GM23338 (cell line): ENCODE data around the gene TSKS. TPM values are rescaled to one million over a fixed set of nuclear protein-coding genes. Genes with fewer than 3 reads are reported as not detected.
A peak's percentile ranks its signal among the peaks of the same experiment; 100 is the strongest.

ENCODE experiments used
- ATAC-seq: fragments of 200-7000 bp; cut with Tn5 transposase; 3 replicates; pipeline ENCODE4 v1.9.1; 2020
- DNase-seq: peaks from one replicate; pipeline ENCODE4 v3.0.0-alpha.2; 2015; ENCODE audit warnings: low spot score
- H2AFZ ChIP-seq: fragments of 200-600 bp; sonication (generic); 2 replicates; pipeline ENCODE4 v1.8.0; 2016; ENCODE audit warnings: antibody characterized with exemption, mild to moderate bottlenecking, moderate library complexity
- H3F3A ChIP-seq: fragments of 200-600 bp; sonication (generic); replicated peaks from 2 replicates; pipeline ENCODE4 v1.8.0; 2017; ENCODE audit warnings: antibody characterized with exemption, mixed run types, low read depth
- H3K27ac ChIP-seq: fragments of 200-600 bp; sonication (generic); 2 replicates; pipeline ENCODE4 v1.6.1; 2016; ENCODE audit warnings: low read depth
- H3K27me3 ChIP-seq: fragments of 200-600 bp; sonication (generic); 2 replicates; pipeline ENCODE4 v1.8.0; 2016; ENCODE audit warnings: mild to moderate bottlenecking, mixed run types, moderate library complexity; ENCODE audit not compliant: insufficient read depth
- H3K36me3 ChIP-seq: fragments of 200-600 bp; sonication (generic); 2 replicates; pipeline ENCODE4 v1.8.0; 2016; ENCODE audit warnings: mild to moderate bottlenecking; ENCODE audit not compliant: insufficient read depth
- H3K4me1 ChIP-seq: fragments of 200-600 bp; sonication (generic); 2 replicates; pipeline ENCODE4 v1.8.0; 2016; ENCODE audit warnings: mild to moderate bottlenecking, moderate library complexity; ENCODE audit not compliant: insufficient read depth
- H3K4me2 ChIP-seq: fragments of 200-600 bp; sonication (generic); 2 replicates; pipeline ENCODE4 v1.7.1; 2017; ENCODE audit warnings: mixed run types
- H3K4me3 ChIP-seq: fragments of 200-600 bp; sonication (generic); 2 replicates; pipeline ENCODE4 v1.6.1; 2016; ENCODE audit warnings: mixed run types
- H3K79me2 ChIP-seq: fragments of 200-600 bp; sonication (generic); replicated peaks from 2 replicates; pipeline ENCODE4 v1.8.0; 2017; ENCODE audit warnings: mild to moderate bottlenecking; ENCODE audit not compliant: insufficient read depth
- H3K9me2 ChIP-seq: fragments of 200-600 bp; sonication (generic); 2 replicates; pipeline ENCODE4 v1.8.0; 2017; ENCODE audit not compliant: insufficient read depth
- H4K20me1 ChIP-seq: fragments of 200-600 bp; sonication (generic); replicated peaks from 2 replicates; pipeline ENCODE4 v1.8.0; 2017; ENCODE audit warnings: mild to moderate bottlenecking; ENCODE audit not compliant: insufficient read depth
- H3K27ac Mint-ChIP-seq: 2 replicates; pipeline ENCODE4 v1.8.0; 2020; ENCODE audit warnings: inconsistent platforms, mild to moderate bottlenecking, moderate library complexity, mixed read lengths
- H3K27me3 Mint-ChIP-seq: 3 replicates; pipeline ENCODE4 v1.8.0; 2022; ENCODE audit warnings: low read depth, mild to moderate bottlenecking, moderate library complexity, mixed read lengths, inconsistent platforms; ENCODE audit not compliant: insufficient read depth, poor library complexity
- H3K36me3 Mint-ChIP-seq: 3 replicates; pipeline ENCODE4 v1.8.0; 2021; ENCODE audit warnings: low read depth, mild to moderate bottlenecking, inconsistent platforms, moderate library complexity, mixed read lengths
- H3K4me1 Mint-ChIP-seq: 3 replicates; pipeline ENCODE4 v1.8.0; 2020; ENCODE audit warnings: mild to moderate bottlenecking, inconsistent platforms, mixed read lengths
- H3K4me3 Mint-ChIP-seq: 3 replicates; pipeline ENCODE4 v1.8.0; 2021; ENCODE audit warnings: moderate library complexity, mild to moderate bottlenecking, inconsistent platforms, mixed read lengths
- H3K9me3 Mint-ChIP-seq: 3 replicates; pipeline ENCODE4 v1.8.0; 2020; ENCODE audit warnings: moderate library complexity, mild to moderate bottlenecking, inconsistent platforms, mixed read lengths
- CREB1 ChIP-seq: fragments of 250-450 bp; sonication (Bioruptor Pico); IDR thresholded peaks from 2 replicates; pipeline ENCODE4 v1.5.0; 2020; ENCODE audit warnings: low read depth, mild to moderate bottlenecking, moderate library complexity
- EZH2 ChIP-seq: fragments of 200-600 bp; sonication (generic); IDR thresholded peaks from one replicate; pipeline ENCODE4 v1.8.0; 2017; ENCODE audit warnings: antibody characterized with exemption, mild to moderate bottlenecking, low read depth; ENCODE audit not compliant: unreplicated experiment
- JUNB ChIP-seq: IDR thresholded peaks from one replicate; pipeline ENCODE4 v1.6.1; 2016; ENCODE audit warnings: antibody characterized with exemption; ENCODE audit not compliant: unreplicated experiment
- NANOG ChIP-seq: IDR thresholded peaks from 2 replicates; pipeline ENCODE4 v1.6.1; 2016; ENCODE audit warnings: antibody characterized with exemption, borderline replicate concordance
- POLR2AphosphoS5 ChIP-seq: IDR thresholded peaks from 2 replicates; pipeline ENCODE4 v1.6.1; 2016; ENCODE audit warnings: antibody characterized with exemption, low read depth
- STAT1 ChIP-seq: IDR thresholded peaks from one replicate; pipeline ENCODE4 v1.6.1; 2016; ENCODE audit warnings: antibody characterized with exemption; ENCODE audit not compliant: unreplicated experiment
- ZNF114 ChIP-seq: fragments of 250-450 bp; sonication (Bioruptor Pico); IDR thresholded peaks from 2 replicates; pipeline ENCODE4 v1.5.0; 2020; ENCODE audit warnings: mild to moderate bottlenecking, moderate library complexity
- ZNF331 ChIP-seq: fragments of 250-450 bp; sonication (Bioruptor Pico); IDR thresholded peaks from 2 replicates; pipeline ENCODE4 v1.5.0; 2020; ENCODE audit warnings: low read depth, mild to moderate bottlenecking, moderate library complexity
- polyA plus RNA-seq: library from polyadenylated mRNA; unstranded; fragments of >200 nt; fragmentation: Nextera tagmentation; extraction: Ambion mirVana; gene quantifications from 2 replicates; pipeline ENCODE4 v1.2.1, GENCODE V29; 2016
- total RNA-seq: library from RNA; depleted of rRNA; stranded (reverse); fragments of >200 nt; shearing (Covaris generic); gene quantifications from 2 replicates; pipeline ENCODE4 v1.2.3, GENCODE V29; 2014
- TF ChIP-seq, protein P1 (sequence below): IDR thresholded peaks from 2 replicates; pipeline ENCODE4 v1.6.1; 2016; ENCODE audit warnings: antibody characterized with exemption
- TF ChIP-seq, protein P2 (sequence below), 2 experiments: fragments of 200-600 bp in 1 of 2; sonication (generic) in 1 of 2; conservative IDR thresholded peaks; 2 replicates each; pipeline versions ENCODE4 v1.5.1 to v1.6.1; 2016 to 2017; ENCODE audit warnings: antibody characterized with exemption in 2 of 2, low read depth in 2 of 2, mild to moderate bottlenecking in 2 of 2, moderate library complexity in 1 of 2
- TF ChIP-seq, protein P3 (sequence below): IDR thresholded peaks from one replicate; pipeline ENCODE4 v1.6.1; 2018; ENCODE audit warnings: antibody characterized with exemption; ENCODE audit not compliant: unreplicated experiment

Gene TSKS
- total and polyA plus RNA-seq, 2 experiments from 2014 or later, result 0.99 TPM; not detected in 1

DNA sequence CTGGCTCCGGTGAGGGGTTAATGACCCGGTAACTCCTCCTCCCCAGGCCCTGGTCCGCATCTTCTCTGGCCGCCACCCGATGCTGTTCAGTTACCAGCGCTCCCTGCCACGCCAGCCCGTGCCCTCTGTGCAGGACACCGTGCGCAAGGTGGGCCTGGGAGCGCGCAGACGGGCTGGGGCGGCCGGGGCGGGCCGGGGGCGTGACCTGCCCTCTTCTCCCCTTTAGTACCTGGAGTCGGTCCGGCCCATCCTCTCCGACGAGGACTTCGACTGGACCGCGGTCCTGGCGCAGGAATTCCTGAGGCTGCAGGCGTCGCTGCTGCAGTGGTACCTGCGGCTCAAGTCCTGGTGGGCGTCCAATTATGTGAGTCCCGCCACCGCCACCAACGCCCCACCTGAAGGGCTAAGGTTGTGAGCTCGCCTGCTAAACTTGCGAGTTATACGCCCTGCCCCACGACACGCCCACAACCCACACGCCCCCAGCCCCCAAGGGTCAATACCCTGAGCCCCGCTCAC, 61.8 kb downstream of the TSKS start (continued):
- TF ChIP-seq, protein P1, sequence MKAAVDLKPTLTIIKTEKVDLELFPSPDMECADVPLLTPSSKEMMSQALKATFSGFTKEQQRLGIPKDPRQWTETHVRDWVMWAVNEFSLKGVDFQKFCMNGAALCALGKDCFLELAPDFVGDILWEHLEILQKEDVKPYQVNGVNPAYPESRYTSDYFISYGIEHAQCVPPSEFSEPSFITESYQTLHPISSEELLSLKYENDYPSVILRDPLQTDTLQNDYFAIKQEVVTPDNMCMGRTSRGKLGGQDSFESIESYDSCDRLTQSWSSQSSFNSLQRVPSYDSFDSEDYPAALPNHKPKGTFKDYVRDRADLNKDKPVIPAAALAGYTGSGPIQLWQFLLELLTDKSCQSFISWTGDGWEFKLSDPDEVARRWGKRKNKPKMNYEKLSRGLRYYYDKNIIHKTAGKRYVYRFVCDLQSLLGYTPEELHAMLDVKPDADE, result no peak
- TF ChIP-seq JUNB, result no peak
- TF ChIP-seq, protein P2, sequence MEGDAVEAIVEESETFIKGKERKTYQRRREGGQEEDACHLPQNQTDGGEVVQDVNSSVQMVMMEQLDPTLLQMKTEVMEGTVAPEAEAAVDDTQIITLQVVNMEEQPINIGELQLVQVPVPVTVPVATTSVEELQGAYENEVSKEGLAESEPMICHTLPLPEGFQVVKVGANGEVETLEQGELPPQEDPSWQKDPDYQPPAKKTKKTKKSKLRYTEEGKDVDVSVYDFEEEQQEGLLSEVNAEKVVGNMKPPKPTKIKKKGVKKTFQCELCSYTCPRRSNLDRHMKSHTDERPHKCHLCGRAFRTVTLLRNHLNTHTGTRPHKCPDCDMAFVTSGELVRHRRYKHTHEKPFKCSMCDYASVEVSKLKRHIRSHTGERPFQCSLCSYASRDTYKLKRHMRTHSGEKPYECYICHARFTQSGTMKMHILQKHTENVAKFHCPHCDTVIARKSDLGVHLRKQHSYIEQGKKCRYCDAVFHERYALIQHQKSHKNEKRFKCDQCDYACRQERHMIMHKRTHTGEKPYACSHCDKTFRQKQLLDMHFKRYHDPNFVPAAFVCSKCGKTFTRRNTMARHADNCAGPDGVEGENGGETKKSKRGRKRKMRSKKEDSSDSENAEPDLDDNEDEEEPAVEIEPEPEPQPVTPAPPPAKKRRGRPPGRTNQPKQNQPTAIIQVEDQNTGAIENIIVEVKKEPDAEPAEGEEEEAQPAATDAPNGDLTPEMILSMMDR (conservative IDR thresholded peaks at IDR 0.05; ENCODE audit: low read depth in 2 of 2), result no peak
- TF ChIP-seq CREB1 (CRISPR knock-in tag), result no peak
- TF ChIP-seq, protein P3, sequence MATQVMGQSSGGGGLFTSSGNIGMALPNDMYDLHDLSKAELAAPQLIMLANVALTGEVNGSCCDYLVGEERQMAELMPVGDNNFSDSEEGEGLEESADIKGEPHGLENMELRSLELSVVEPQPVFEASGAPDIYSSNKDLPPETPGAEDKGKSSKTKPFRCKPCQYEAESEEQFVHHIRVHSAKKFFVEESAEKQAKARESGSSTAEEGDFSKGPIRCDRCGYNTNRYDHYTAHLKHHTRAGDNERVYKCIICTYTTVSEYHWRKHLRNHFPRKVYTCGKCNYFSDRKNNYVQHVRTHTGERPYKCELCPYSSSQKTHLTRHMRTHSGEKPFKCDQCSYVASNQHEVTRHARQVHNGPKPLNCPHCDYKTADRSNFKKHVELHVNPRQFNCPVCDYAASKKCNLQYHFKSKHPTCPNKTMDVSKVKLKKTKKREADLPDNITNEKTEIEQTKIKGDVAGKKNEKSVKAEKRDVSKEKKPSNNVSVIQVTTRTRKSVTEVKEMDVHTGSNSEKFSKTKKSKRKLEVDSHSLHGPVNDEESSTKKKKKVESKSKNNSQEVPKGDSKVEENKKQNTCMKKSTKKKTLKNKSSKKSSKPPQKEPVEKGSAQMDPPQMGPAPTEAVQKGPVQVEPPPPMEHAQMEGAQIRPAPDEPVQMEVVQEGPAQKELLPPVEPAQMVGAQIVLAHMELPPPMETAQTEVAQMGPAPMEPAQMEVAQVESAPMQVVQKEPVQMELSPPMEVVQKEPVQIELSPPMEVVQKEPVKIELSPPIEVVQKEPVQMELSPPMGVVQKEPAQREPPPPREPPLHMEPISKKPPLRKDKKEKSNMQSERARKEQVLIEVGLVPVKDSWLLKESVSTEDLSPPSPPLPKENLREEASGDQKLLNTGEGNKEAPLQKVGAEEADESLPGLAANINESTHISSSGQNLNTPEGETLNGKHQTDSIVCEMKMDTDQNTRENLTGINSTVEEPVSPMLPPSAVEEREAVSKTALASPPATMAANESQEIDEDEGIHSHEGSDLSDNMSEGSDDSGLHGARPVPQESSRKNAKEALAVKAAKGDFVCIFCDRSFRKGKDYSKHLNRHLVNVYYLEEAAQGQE, result no peak
- TF ChIP-seq STAT1, result no peak

DNA sequence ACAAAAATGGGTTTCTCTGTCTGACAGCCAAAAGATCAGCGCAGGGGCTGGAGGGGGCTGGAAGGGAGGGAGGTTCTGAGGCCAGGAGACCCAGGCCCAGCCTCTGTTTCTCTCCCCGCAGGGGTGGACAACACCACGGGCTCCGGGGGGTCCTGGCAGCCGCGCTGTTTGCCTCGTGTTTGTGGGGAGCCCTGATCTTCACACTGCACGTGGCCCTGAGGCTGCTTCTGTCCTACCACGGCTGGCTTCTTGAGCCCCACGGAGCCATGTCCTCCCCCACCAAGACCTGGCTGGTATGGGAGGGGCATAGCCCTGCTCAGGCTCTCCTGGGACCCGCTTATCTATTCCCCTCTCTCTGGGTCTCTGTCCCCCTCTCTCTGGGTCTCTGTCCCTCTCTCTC, 62.5 kb downstream of the TSKS start:
- TF ChIP-seq, protein P1, result no peak
- TF ChIP-seq, protein P3, result no peak
- TF ChIP-seq CREB1 (CRISPR knock-in tag) (no peak), JUNB (no peak), ZNF114 (CRISPR knock-in tag) (no peak), POLR2AphosphoS5 (no peak), NANOG (no peak), STAT1 (no peak), EZH2 (no peak), ZNF331 (CRISPR knock-in tag) (no peak)
- Histone ChIP-seq H4K20me1 (no peaks in the 10 kb centered on the region), H3K79me2 (no peaks in the 10 kb centered on the region), H2AFZ (no peak overlapping the region), H3K27ac (no peak overlapping the region), H3K4me2 (no peak overlapping the region), H3K9me2 (no peaks in the 10 kb centered on the region), H3K4me1 (no peaks in the 10 kb centered on the region), H3F3A (no peaks in the 10 kb centered on the region), H3K36me3 (peaks cover 3% of the 10 kb centered on the region; the same call in 1 of the 2 replicates), H3K4me3 (no peak overlapping the region), H3K27me3 (no peaks in the 10 kb centered on the region)
- DNase-seq (no peak), ATAC-seq (peak; percentile 41)
- H3K27me3 Mint-ChIP-seq, result peaks cover 9% of the 10 kb centered on the region
- H3K36me3 Mint-ChIP-seq, result peaks cover 31% of the 10 kb centered on the region
- H3K4me3 Mint-ChIP-seq, result no peak overlapping the region
- no peak overlapping the region for H3K27ac Mint-ChIP-seq
- no peaks in the 10 kb centered on the region for H3K4me1 Mint-ChIP-seq
- no peaks in the 10 kb centered on the region for H3K9me3 Mint-ChIP-seq
